Measurements from ENCODE around the gene ZNF575.
"Not testable (repeated sequence)": the region's sequence is repeated elsewhere in the genome, so short reads cannot be mapped to it uniquely, and the experiment has no call there.

Gene ZNF575

GRCh38 chr19:43545981-43546380, 13.0 kb downstream of the ZNF575 start:
- CTCF ChIA-PET = interaction anchor here (1.8 to 3.9 kb wide), 3 partner anchors 10 to 99 kb away, joined by 4 to 18 read pairs (median 4); no protein-coding TSS in a partner anchor
- POLR2A ChIA-PET = no interaction called here
- DNase-seq (ENCODE audit: extremely low spot score) = no peak
- TF ChIP-seq CTCF (IDR thresholded peaks at IDR 0.05; ENCODE audit: control extremely low read depth, extremely low read depth, low read depth, missing control alignments) = no peak

GRCh38 chr19:43546581-43546980, 13.6 kb downstream of the ZNF575 start:
- TF ChIP-seq CTCF (IDR thresholded peaks at IDR 0.05; ENCODE audit: control extremely low read depth, extremely low read depth, low read depth, missing control alignments) = no peak
- no peak for DNase-seq (ENCODE audit: extremely low spot score)
- POLR2A ChIA-PET = no interaction called here
- CTCF ChIA-PET = interaction anchor here (0.8 to 3.9 kb wide), 3 partner anchors 9 to 100 kb away, joined by 3 to 18 read pairs (median 4); no protein-coding TSS in a partner anchor

- CTCF ChIA-PET; POLR2A ChIA-PET; DNase-seq (ENCODE audit: extremely low spot score): not testable (repeated sequence)
Measured at GRCh38 chr19:43547926-43548325, 14.9 kb downstream of the ZNF575 start.

- TF ChIP-seq CTCF (IDR thresholded peaks at IDR 0.05; ENCODE audit: control extremely low read depth, extremely low read depth, low read depth, missing control alignments) = no peak
- POLR2A ChIA-PET = no interaction called here
- CTCF ChIA-PET = interaction anchor here (1.5 kb wide), 1 partner anchor 16 kb away, joined by 4 read pairs; the partner anchor contains the start of gene ZNF575
- no peak for DNase-seq (ENCODE audit: extremely low spot score)
Measured at GRCh38 chr19:43548706-43549105, 15.7 kb downstream of the ZNF575 start.

- no peak for DNase-seq (ENCODE audit: extremely low spot score)
- no peak for TF ChIP-seq CTCF (IDR thresholded peaks at IDR 0.05; ENCODE audit: control extremely low read depth, extremely low read depth, low read depth, missing control alignments)
- POLR2A ChIA-PET = no interaction called here
- CTCF ChIA-PET = interaction anchor here (5.2 to 7.5 kb wide), 2 partner anchors 16 to 43 kb away, joined by 60 to 79 read pairs; partner anchors contain the start of genes IRGQ, ZNF575 and ZNF576
Measured at GRCh38 chr19:43551399-43552197, 18.6 kb downstream of the ZNF575 start.

GRCh38 chr19:43552198-43552450, 19.1 kb downstream of the ZNF575 start:
- CTCF ChIA-PET = interaction anchor here (5.2 to 9.5 kb wide), 3 partner anchors 17 to 43 kb away, joined by 60 to 97 read pairs (median 79); partner anchors contain the start of genes IRGQ, PINLYP, XRCC1 and ZNF575
- no peak for TF ChIP-seq CTCF (IDR thresholded peaks at IDR 0.05; ENCODE audit: control extremely low read depth, extremely low read depth, low read depth, missing control alignments)
- DNase-seq (ENCODE audit: extremely low spot score) = no peak
- POLR2A ChIA-PET = no interaction called here

GRCh38 chr19:43552616-43553015, 19.6 kb downstream of the ZNF575 start:
- DNase-seq (ENCODE audit: extremely low spot score) = no peak
- ChIA-PET CTCF (interaction anchor here (5.2 to 9.5 kb wide), 3 partner anchors 17 to 42 kb away, joined by 60 to 97 read pairs (median 79); partner anchors contain the start of genes IRGQ, PINLYP, XRCC1 and ZNF575), POLR2A (no interaction called here)
- TF ChIP-seq CTCF (IDR thresholded peaks at IDR 0.05; ENCODE audit: control extremely low read depth, extremely low read depth, low read depth, missing control alignments) = no peak

Measured in GM10248 (cell line).